ENCODE data around the gene ITPA.

Gene ITPA

GRCh38 chr20:3218307-3218988 is 9.2 kb downstream of the ITPA start:
- in situ Hi-C loops (cut with HindIII; ENCODE audit: low sequenced_read_pairs), result no loop called here
- no peak overlapping the region for H3K4me3 ChIP-seq (ENCODE audit: low read depth, low read length)
- TF ChIP-seq CTCF (IDR thresholded peaks at IDR 0.05; ENCODE audit: low read depth, low read length), result peak; percentile 89
- DNase-seq (ENCODE audit: low read depth, low spot score), result peak; percentile 10

GRCh38 chr20:3221398-3222226 is 12.3 kb downstream of the ITPA start:
- no peak for DNase-seq (ENCODE audit: low read depth, low spot score)
- H3K4me3 ChIP-seq (ENCODE audit: low read depth, low read length), result no peak overlapping the region
- no peak for TF ChIP-seq CTCF (IDR thresholded peaks at IDR 0.05; ENCODE audit: low read depth, low read length)
- in situ Hi-C loops (cut with HindIII; ENCODE audit: low sequenced_read_pairs), result no loop called here

GRCh38 chr20:3222635-3223600 is 13.6 kb downstream of the ITPA start:
- no peak for DNase-seq (ENCODE audit: low read depth, low spot score)
- in situ Hi-C loops (cut with HindIII; ENCODE audit: low sequenced_read_pairs), result no loop called here
- TF ChIP-seq CTCF (IDR thresholded peaks at IDR 0.05; ENCODE audit: low read depth, low read length), result no peak
- no peak overlapping the region for H3K4me3 ChIP-seq (ENCODE audit: low read depth, low read length)

DNA sequence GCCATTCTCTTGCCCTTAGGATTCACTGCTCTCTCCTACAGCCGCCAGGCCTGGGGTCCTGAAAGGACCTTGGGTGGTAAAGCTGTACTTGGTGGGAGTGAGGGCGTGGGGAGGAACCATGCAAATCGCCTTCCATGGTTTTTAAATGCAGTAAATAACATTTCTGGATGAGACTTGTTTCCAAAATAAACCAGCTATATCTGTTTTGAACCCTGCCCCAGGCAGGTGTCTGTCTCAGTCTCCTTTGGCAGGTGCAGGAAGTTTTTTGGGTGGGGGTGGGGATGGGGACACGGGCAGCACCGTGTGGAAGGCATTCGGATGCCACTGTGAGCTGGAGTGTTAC is 14.3 kb downstream of the ITPA start:
- DNase-seq (ENCODE audit: low read depth, low spot score), result no peak
- no peak overlapping the region for H3K4me3 ChIP-seq (ENCODE audit: low read depth, low read length)
- TF ChIP-seq CTCF (IDR thresholded peaks at IDR 0.05; ENCODE audit: low read depth, low read length), result no peak
- in situ Hi-C loops (cut with HindIII; ENCODE audit: low sequenced_read_pairs), result no loop called here

GRCh38 chr20:3223994-3224680 is 14.8 kb downstream of the ITPA start:
- in situ Hi-C loops (cut with HindIII; ENCODE audit: low sequenced_read_pairs), result no loop called here
- no peak for DNase-seq (ENCODE audit: low read depth, low spot score)

More at GRCh38 chr20:3223994-3224680, 14.8 kb downstream of the ITPA start:
- TF ChIP-seq CTCF (IDR thresholded peaks at IDR 0.05; ENCODE audit: low read depth, low read length), result no peak
- H3K4me3 ChIP-seq (ENCODE audit: low read depth, low read length), result no peak overlapping the region

Measured in astrocyte of the spinal cord (primary cell).